GM12878 (cell line): ENCODE data around the gene THOC5. TPM values are rescaled to one million over a fixed set of nuclear protein-coding genes. Genes with fewer than 3 reads are reported as not detected.
"Not testable (repeated sequence)": the region's sequence is repeated elsewhere in the genome, so short reads cannot be mapped to it uniquely, and the experiment has no call there.

Experiments used
- ATAC-seq: fragments of 200-7000 bp; cut with Tn5 transposase; 3 replicates; pipeline ENCODE4 v1.9.1; 2020; ENCODE audit warnings: mild to moderate bottlenecking, moderate library complexity
- BruUV-seq: library from RNA; stranded (reverse); fragments of 400-500 nt; replicated peaks from 2 replicates; lab custom pipeline; 2021; lab: Mats Ljungman, UMichigan
- CTCF ChIA-PET: fragments of 300-600 bp; sonication (Branson Sonifier 250); formaldehyde crosslinking; extraction: SDS; loops from one replicate; lab custom pipeline; 2021; ENCODE audit warnings: inconsistent platforms; lab: Yijun Ruan, JAX
- POLR2A ChIA-PET: fragments of 350-600 bp; formaldehyde crosslinking; extraction: SDS; loops from one replicate; lab custom pipeline; 2021; ENCODE audit warnings: inconsistent platforms; lab: Charles Lee
- RAD21 ChIA-PET: fragments of 300-600 bp; sonication (Branson Sonifier 250); formaldehyde crosslinking; loops from one replicate; lab custom pipeline; 2023; ENCODE audit warnings: antibody characterized with exemption; ENCODE audit not compliant: unreplicated experiment; lab: Charles Lee
- SMC1A ChIA-PET: fragments of 300-600 bp; sonication (Branson Sonifier 250); formaldehyde crosslinking; loops from one replicate; lab custom pipeline; 2023; ENCODE audit not compliant: unreplicated experiment, uncharacterized antibody; lab: Charles Lee
- DNase-seq: peaks from one replicate; pipeline ENCODE4 v3.0.0-alpha.2; 2011; ENCODE audit warnings: low read depth, low spot score
- FAIRE-seq: peaks from 3 replicates; lab custom pipeline; 2011; peaks lifted over from hg19 to GRCh38; lab: Jason Lieb, UNC
- H2AFZ ChIP-seq: 2 replicates; pipeline ENCODE4 v1.6.0; 2011; ENCODE audit warnings: low read depth, low read length, control low read depth; ENCODE audit not compliant: control insufficient read depth
- H3K27ac ChIP-seq: 2 replicates; pipeline ENCODE4 v1.5.1; 2011; ENCODE audit warnings: control low read depth; ENCODE audit not compliant: control insufficient read depth, insufficient read depth
- H3K27me3 ChIP-seq, 2 experiments: replicated peaks in 1 of 2; 2 replicates each; pipeline versions ENCODE4 v1.6.0 to v1.6.1; 2011; ENCODE audit warnings: low read length in 1 of 2; ENCODE audit not compliant: control insufficient read depth in 2 of 2, insufficient read depth in 2 of 2
- H3K36me3 ChIP-seq, 2 experiments: 2 replicates each; pipeline ENCODE4 v1.5.1; 2011; ENCODE audit warnings: low read length in 1 of 2; ENCODE audit not compliant: control insufficient read depth in 2 of 2, insufficient read depth in 2 of 2
- H3K4me1 ChIP-seq: 2 replicates; pipeline ENCODE4 v1.6.1; 2011; ENCODE audit warnings: mild to moderate bottlenecking, low read length, moderate library complexity, mixed read lengths; ENCODE audit not compliant: control insufficient read depth, insufficient read depth
- H3K4me2 ChIP-seq: 2 replicates; pipeline ENCODE4 v1.6.0; 2011; ENCODE audit warnings: control low read depth; ENCODE audit not compliant: control insufficient read depth, insufficient read depth
- H3K4me3 ChIP-seq: fragments of 200-600 bp; sonication (generic); 2 replicates; pipeline ENCODE4 v1.5.1; 2016
- H3K79me2 ChIP-seq: 2 replicates; pipeline ENCODE4 v1.6.0; 2011; ENCODE audit warnings: low read length; ENCODE audit not compliant: control insufficient read depth, insufficient read depth
- H3K9ac ChIP-seq: 2 replicates; pipeline ENCODE4 v1.8.0; 2011; ENCODE audit warnings: low read length, control low read depth, mixed read lengths; ENCODE audit not compliant: control insufficient read depth, insufficient read depth
- H3K9me3 ChIP-seq: replicated peaks from 3 replicates; pipeline ENCODE4 v1.5.1; 2011; ENCODE audit warnings: mild to moderate bottlenecking, low read length; ENCODE audit not compliant: control insufficient read depth, insufficient read depth
- H4K20me1 ChIP-seq: 2 replicates; pipeline ENCODE4 v1.6.0; 2011; ENCODE audit not compliant: control insufficient read depth, insufficient read depth
- BMI1 ChIP-seq: fragments of 450-650 bp; IDR thresholded peaks from 2 replicates; pipeline ENCODE4 v1.6.1; 2016; ENCODE audit warnings: mild to moderate bottlenecking, moderate library complexity, borderline replicate concordance
- BRCA1 ChIP-seq: IDR thresholded peaks from 2 replicates; pipeline ENCODE4 v1.6.1; 2011; ENCODE audit warnings: low read depth, low read length, improper control_type of control experiment
- CBFB ChIP-seq: IDR thresholded peaks from 2 replicates; pipeline ENCODE4 v1.6.1; 2016; ENCODE audit warnings: antibody characterized with exemption, low read depth
- CBX3 ChIP-seq: fragments of 200-600 bp; sonication (generic); IDR thresholded peaks from 2 replicates; pipeline ENCODE4 v1.6.1; 2016; ENCODE audit warnings: low read depth, borderline replicate concordance
- ETV6 ChIP-seq, 2 experiments: fragments of 450-650 bp in 1 of 2; IDR thresholded peaks in 1 of 2; conservative IDR thresholded peaks in 1 of 2; 2 replicates each; pipeline ENCODE4 v1.6.1; 2014; ENCODE audit warnings: antibody characterized with exemption in 1 of 2, borderline replicate concordance in 1 of 2, low read depth in 1 of 2, mild to moderate bottlenecking in 1 of 2, moderate library complexity in 1 of 2
- FOXM1 ChIP-seq: IDR thresholded peaks from 2 replicates; pipeline ENCODE4 v1.6.1; 2012; ENCODE audit warnings: low read depth, mild to moderate bottlenecking, inconsistent platforms, low read length, moderate library complexity
- KLF5 ChIP-seq: fragments of 450-650 bp; IDR thresholded peaks from 2 replicates; pipeline ENCODE4 v1.6.1; 2014; ENCODE audit warnings: mild to moderate bottlenecking; ENCODE audit not compliant: partially characterized antibody
- MEF2A ChIP-seq: IDR thresholded peaks from 2 replicates; pipeline ENCODE4 v1.6.1; 2011; ENCODE audit warnings: low read depth, mild to moderate bottlenecking, low read length, moderate library complexity; ENCODE audit not compliant: insufficient read depth
- NFXL1 ChIP-seq: fragments of 450-650 bp; IDR thresholded peaks from 2 replicates; pipeline ENCODE4 v1.6.1; 2017; ENCODE audit warnings: antibody characterized with exemption, mild to moderate bottlenecking, borderline replicate concordance
- RELA ChIP-seq: fragments of 450-650 bp; IDR thresholded peaks from 2 replicates; pipeline ENCODE4 v1.8.0; 2014; ENCODE audit warnings: borderline replicate concordance; ENCODE audit not compliant: partially characterized antibody
- RFX5 ChIP-seq: IDR thresholded peaks from 2 replicates; pipeline ENCODE4 v1.6.1; 2011; ENCODE audit warnings: low read depth, low read length, improper control_type of control experiment
- RUNX3 ChIP-seq: IDR thresholded peaks from 2 replicates; pipeline ENCODE4 v1.6.1; 2012; ENCODE audit warnings: low read length, inconsistent platforms
- YBX1 ChIP-seq: fragments of 450-650 bp; IDR thresholded peaks from 2 replicates; pipeline ENCODE4 v1.6.1; 2016; ENCODE audit warnings: antibody characterized with exemption
- ZBED1 ChIP-seq: IDR thresholded peaks from 2 replicates; pipeline ENCODE4 v1.6.1; 2016; ENCODE audit warnings: borderline replicate concordance
- ZNF217 ChIP-seq: fragments of 450-650 bp; IDR thresholded peaks from 2 replicates; pipeline ENCODE4 v1.6.1; 2017; ENCODE audit warnings: antibody characterized with exemption, mild to moderate bottlenecking
- WGBS: methylation state at CpG from one replicate; pipeline ENCODE4 v1.1.6; 2016; ENCODE audit warnings: low lambda C conversion rate; ENCODE audit not compliant: insufficient replicate concordance, insufficient coverage; ENCODE audit errors: missing lambda C conversion rate; 5-methylcytosine and 5-hydroxymethylcytosine counted together
- in situ Hi-C: fragments of 300-500 bp; cut with MboI; formaldehyde crosslinking; loops from 9 replicates; pipeline ENCODE4 v1.14.3; 2018; ENCODE audit warnings: mixed read lengths
- intact Hi-C: fragments of 100-400 bp; cut with micrococcal nuclease; formaldehyde crosslinking; loops from one replicate; pipeline ENCODE4 v1.14.2; 2022; ENCODE audit not compliant: unreplicated experiment
- polyA plus RNA-seq, 11 experiments: library from polyadenylated mRNA; depleted of rRNA in 4 of 11; unstranded in 6 of 11; stranded (reverse) in 5 of 11; fragments of >200 nt; fragmentation: Nextera tagmentation in 4 of 11; fragmentation: Illumina TruSeq in 1 of 11; extraction: Ambion mirVana in 4 of 11; extraction: Trizol in 1 of 11; gene quantifications; 1 replicate in 1 of 11; 2 replicates in 10 of 11; pipeline versions ENCODE4 v1.2.1 to v1.2.3, GENCODE V29; 2011 to 2016; ENCODE audit warnings: inconsistent platforms in 2 of 11, missing spikeins in 2 of 11, low read depth in 1 of 11
- total RNA-seq, 4 experiments: library from RNA; depleted of rRNA in 3 of 4; stranded (reverse); fragments of >200 nt in 3 of 4; fragmentation: Illumina TruSeq in 1 of 4; extraction: Trizol in 1 of 4; gene quantifications; 2 replicates each; pipeline versions ENCODE4 v1.2.1 to v1.2.3, GENCODE V29; 2013 to 2021
- TF ChIP-seq, protein P1 (sequence below): IDR thresholded peaks from 2 replicates; pipeline ENCODE4 v1.6.1; 2012; ENCODE audit warnings: low read depth, low read length, improper control_type of control experiment

The THOC5 gene
- total and polyA plus RNA-seq, 10 of the 15 experiments (the other 5 are each of a cell fraction or from before 2014, with no cell fraction given) = 20.9 to 44.9 (median 31.4) TPM

DNA sequence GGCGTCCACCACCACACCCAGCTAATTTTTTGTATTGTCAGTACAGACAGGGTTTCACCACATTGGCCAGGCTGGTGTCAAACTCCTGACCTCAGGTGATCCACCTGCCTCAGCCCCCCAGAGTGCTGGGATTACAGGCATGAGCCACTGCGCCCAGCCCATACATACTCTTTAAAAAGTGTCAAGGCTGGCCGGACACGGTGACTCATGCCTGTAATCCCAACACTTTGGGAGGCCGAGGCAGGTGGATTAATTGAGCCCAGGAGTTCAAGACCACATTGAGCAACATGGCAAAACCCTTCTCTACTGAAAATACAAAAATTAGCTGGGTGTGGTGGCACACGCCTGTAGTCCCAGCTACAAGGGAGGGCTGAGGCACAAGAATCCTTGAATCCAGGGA is 40.9 kb upstream of the THOC5 start:
- ChIA-PET SMC1A (interaction anchor here (0.7 to 1.3 kb wide), 2 partner anchors 8 to 10 kb away, joined by 3 read pairs; partner anchors contain the start of gene NF2), CTCF (interaction anchor here (1.0 kb wide), 1 partner anchor 31 kb away, joined by 3 read pairs; no protein-coding TSS in a partner anchor), POLR2A (interaction anchor here (0.9 kb wide), 1 partner anchor 11 kb away, joined by 3 read pairs; no protein-coding TSS in a partner anchor)
- DNase-seq, H3K36me3 ChIP-seq, H3K4me2 ChIP-seq, ATAC-seq, H3K27me3 ChIP-seq, FAIRE-seq, H3K27ac ChIP-seq, RAD21 ChIA-PET, H3K4me1 ChIP-seq, BruUV-seq, H3K9me3 ChIP-seq, intact Hi-C loops, in situ Hi-C loops, H2AFZ ChIP-seq, H3K4me3 ChIP-seq, H3K79me2 ChIP-seq, H4K20me1 ChIP-seq, H3K9ac ChIP-seq: not testable (repeated sequence)
- WGBS = 67% methylated on average over 6 of the region's 6 CpGs

DNA sequence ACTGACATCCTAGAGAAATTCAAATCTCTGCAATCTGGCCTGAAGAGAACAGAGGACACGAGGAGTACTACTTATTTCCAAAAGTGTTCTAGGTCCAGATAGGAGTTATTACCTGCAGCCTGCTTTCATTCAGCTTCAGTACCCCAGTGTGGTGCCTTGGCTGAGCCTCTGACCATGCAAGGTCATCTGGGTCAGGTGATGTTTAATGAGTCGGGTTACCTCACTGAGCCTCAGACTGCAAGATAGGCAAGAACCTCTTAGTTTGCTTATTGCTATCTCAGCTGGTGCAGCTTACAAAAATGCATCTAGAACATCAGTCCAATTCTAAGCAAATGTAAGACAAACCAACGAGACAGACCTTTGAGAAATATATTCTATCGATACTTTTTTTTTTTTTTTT is 40.4 kb upstream of the THOC5 start:
- FAIRE-seq (no peak), DNase-seq (no peak), ATAC-seq (no peak)
- H3K79me2 ChIP-seq = no peaks in the 10 kb centered on the region
- no peak overlapping the region for H3K27ac ChIP-seq
- H2AFZ ChIP-seq = no peak overlapping the region
- H3K9ac ChIP-seq = no peak overlapping the region
- ChIA-PET POLR2A (interaction anchor here (0.7 kb wide), 1 partner anchor 1983 kb away, joined by 5 read pairs; no protein-coding TSS in a partner anchor), CTCF (interaction anchor here (0.6 to 1.0 kb wide), 2 partner anchors 32 to 36 kb away, joined by 3 read pairs; no protein-coding TSS in a partner anchor), SMC1A (interaction anchor here (1.3 kb wide), 1 partner anchor 10 kb away, joined by 3 read pairs; the partner anchor contains the start of gene NF2), RAD21 (no interaction called here)
- intact Hi-C loops (no loop called here), in situ Hi-C loops (no loop called here)
- no peaks in the 10 kb centered on the region for H3K36me3 ChIP-seq
- H3K27me3 ChIP-seq = no peaks in the 10 kb centered on the region
- no TSS peak for BruUV-seq
- H3K9me3 ChIP-seq = no peaks in the 10 kb centered on the region; the same call in 2 of the 3 replicates
- no peaks in the 10 kb centered on the region for H3K4me1 ChIP-seq
- WGBS = 36% methylated on average over 4 of the region's 4 CpGs
- no peak overlapping the region for H3K4me3 ChIP-seq
- H4K20me1 ChIP-seq = no peaks in the 10 kb centered on the region
- no peak for TF ChIP-seq ZBED1
- no peak for TF ChIP-seq CBFB
- TF ChIP-seq ETV6 (conservative IDR thresholded peaks at IDR 0.05 in 1 of 2, IDR thresholded peaks at IDR 0.05 in 1 of 2; ENCODE audit: borderline replicate concordance in 1 of 2, low read depth in 1 of 2) = no peak
- TF ChIP-seq MEF2A = no peak
- no peak for TF ChIP-seq FOXM1
- no peak for TF ChIP-seq NFXL1
- no peak for TF ChIP-seq KLF5
- TF ChIP-seq RFX5 = no peak
- TF ChIP-seq RUNX3 = no peak
- no peak for TF ChIP-seq BRCA1
- TF ChIP-seq CBX3 = no peak
- TF ChIP-seq ZNF217 = no peak
- TF ChIP-seq RELA = no peak
- TF ChIP-seq YBX1 = no peak
- no peak for TF ChIP-seq BMI1
- TF ChIP-seq, protein P1, sequence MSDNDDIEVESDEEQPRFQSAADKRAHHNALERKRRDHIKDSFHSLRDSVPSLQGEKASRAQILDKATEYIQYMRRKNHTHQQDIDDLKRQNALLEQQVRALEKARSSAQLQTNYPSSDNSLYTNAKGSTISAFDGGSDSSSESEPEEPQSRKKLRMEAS = no peak
- H3K4me2 ChIP-seq = no peak overlapping the region
